SK-N-SH (cell line): Measurements from ENCODE around the gene UFSP2. TPM values are rescaled to one million over a fixed set of nuclear protein-coding genes. Genes with fewer than 3 reads are reported as not detected.

Experiments
- CTCF ChIA-PET: fragments of 300-600, 350-600 bp; formaldehyde crosslinking; extraction: SDS; loops from one replicate; lab custom pipeline; 2021; lab: Yijun Ruan, JAX
- POLR2A ChIA-PET: fragments of 350-600 bp; sonication (Branson Sonifier 250); formaldehyde crosslinking; extraction: SDS; loops from one replicate; lab custom pipeline; 2020; ENCODE audit warnings: antibody characterized with exemption, inconsistent platforms; lab: Yijun Ruan, JAX
- DNase-seq: peaks from one replicate; pipeline ENCODE4 v3.0.0; 2012
- H2AFZ ChIP-seq: fragments of 200-600 bp; sonication (generic); 2 replicates; pipeline ENCODE4 v1.8.1; 2016; ENCODE audit warnings: antibody characterized with exemption, mild to moderate bottlenecking, low read depth
- H3F3A ChIP-seq: fragments of 200-600 bp; sonication (generic); replicated peaks from 2 replicates; pipeline ENCODE3; 2016; ENCODE audit warnings: antibody characterized with exemption, mild to moderate bottlenecking; ENCODE audit not compliant: insufficient read depth
- H3K27ac ChIP-seq, 2 experiments: fragments of 200-500 bp in 1 of 2; fragments of 200-600 bp in 1 of 2; sonication (Bioruptor generic) in 1 of 2; sonication (generic), shearing (Covaris generic) in 1 of 2; 2 replicates each; pipeline versions ENCODE4 v1.5.1 to v1.6.1; 2014 to 2016; ENCODE audit warnings: low read depth in 2 of 2, inconsistent platforms in 1 of 2, low read length in 1 of 2, mild to moderate bottlenecking in 1 of 2, mixed read lengths in 1 of 2
- H3K27me3 ChIP-seq: fragments of 200-600 bp; sonication (generic), shearing (Covaris generic); 2 replicates; pipeline ENCODE4 v1.6.1; 2016; ENCODE audit warnings: mixed run types; ENCODE audit not compliant: insufficient read depth
- H3K36me3 ChIP-seq, 2 experiments: fragments of 200-500 bp in 1 of 2; fragments of 200-600 bp in 1 of 2; sonication (Bioruptor generic) in 1 of 2; sonication (generic) in 1 of 2; replicated peaks in 1 of 2; 2 replicates each; pipeline versions ENCODE3 to v1.5.1; 2014 to 2016; ENCODE audit warnings: low read length in 1 of 2, mild to moderate bottlenecking in 1 of 2; ENCODE audit not compliant: insufficient read depth in 2 of 2, control insufficient read depth in 1 of 2
- H3K4me1 ChIP-seq, 2 experiments: fragments of 200-500 bp in 1 of 2; fragments of 200-600 bp in 1 of 2; sonication (Bioruptor generic) in 1 of 2; sonication (generic), shearing (Covaris generic) in 1 of 2; 2 replicates each; pipeline versions ENCODE4 v1.5.1 to v1.6.1; 2014 to 2016; ENCODE audit warnings: low read depth in 1 of 2, low read length in 1 of 2, mixed run types in 1 of 2; ENCODE audit not compliant: insufficient read depth in 2 of 2, control insufficient read depth in 1 of 2
- H3K4me2 ChIP-seq: fragments of 200-600 bp; sonication (generic), shearing (Covaris generic); 2 replicates; pipeline ENCODE4 v1.6.1; 2017; ENCODE audit warnings: mixed run types
- H3K4me3 ChIP-seq, 2 experiments: fragments of 200-500 bp in 1 of 2; fragments of 200-600 bp in 1 of 2; sonication (Bioruptor generic) in 1 of 2; sonication (generic), shearing (Covaris generic) in 1 of 2; 2 replicates each; pipeline versions ENCODE4 v1.5.1 to v1.8.1; 2014 to 2016; ENCODE audit warnings: low read depth in 2 of 2, inconsistent platforms in 1 of 2, low read length in 1 of 2, mild to moderate bottlenecking in 1 of 2, mixed read lengths in 1 of 2, moderate library complexity in 1 of 2
- H3K79me2 ChIP-seq: fragments of 200-600 bp; sonication (generic); 2 replicates; pipeline ENCODE4 v1.8.1; 2017; ENCODE audit warnings: mild to moderate bottlenecking; ENCODE audit not compliant: insufficient read depth
- H3K9ac ChIP-seq: fragments of 200-600 bp; sonication (generic); 2 replicates; pipeline ENCODE4 v1.6.1; 2017; ENCODE audit warnings: mixed run types
- H3K9me2 ChIP-seq: fragments of 200-600 bp; sonication (generic); 2 replicates; pipeline ENCODE4 v1.6.1; 2017; ENCODE audit warnings: mixed run types
- H3K9me3 ChIP-seq: fragments of 200-600 bp; sonication (generic); 2 replicates; pipeline ENCODE4 v1.6.1; 2017; ENCODE audit warnings: mixed run types, mild to moderate bottlenecking, moderate library complexity
- H4K20me1 ChIP-seq: fragments of 200-600 bp; sonication (generic); 2 replicates; pipeline ENCODE4 v1.6.1; 2017; ENCODE audit warnings: mild to moderate bottlenecking, mixed run types; ENCODE audit not compliant: insufficient read depth
- FOSL2 ChIP-seq: IDR thresholded peaks from 2 replicates; pipeline ENCODE4 v1.4.0; 2012; ENCODE audit warnings: low read depth, mild to moderate bottlenecking, moderate library complexity, borderline replicate concordance
- FOXM1 ChIP-seq: IDR thresholded peaks from 2 replicates; pipeline ENCODE4 v1.4.0; 2012; ENCODE audit warnings: low read depth, mild to moderate bottlenecking
- MEF2A ChIP-seq: IDR thresholded peaks from 2 replicates; pipeline ENCODE4 v1.4.0; 2012; ENCODE audit warnings: low read depth, borderline replicate concordance
- MXI1 ChIP-seq: IDR thresholded peaks from 2 replicates; pipeline ENCODE4 v1.6.1; 2012; ENCODE audit warnings: mild to moderate bottlenecking, low read depth, low read length, improper control_type of control experiment
- RAD21 ChIP-seq: IDR thresholded peaks from 2 replicates; pipeline ENCODE4 v1.6.1; 2012; ENCODE audit warnings: mild to moderate bottlenecking, low read length
- RCOR1 ChIP-seq: fragments of 150-350 bp; IDR thresholded peaks from 2 replicates; pipeline ENCODE4 v1.6.1; 2017; ENCODE audit warnings: antibody characterized with exemption, low read length
- REST ChIP-seq: IDR thresholded peaks from 2 replicates; pipeline ENCODE4 v1.6.1; 2012; ENCODE audit warnings: mild to moderate bottlenecking, low read depth, low read length, moderate library complexity
- RFX5 ChIP-seq: IDR thresholded peaks from 2 replicates; pipeline ENCODE4 v1.6.1; 2012; ENCODE audit warnings: mild to moderate bottlenecking, improper control_type of control experiment, low read length
- RXRA ChIP-seq: IDR thresholded peaks from 2 replicates; pipeline ENCODE4 v1.4.0; 2012; ENCODE audit warnings: low read depth, mild to moderate bottlenecking, borderline replicate concordance
- TAF1 ChIP-seq: IDR thresholded peaks from 2 replicates; pipeline ENCODE4 v1.6.1; 2012; ENCODE audit warnings: low read depth, mild to moderate bottlenecking, low read length, moderate library complexity, borderline replicate concordance
- TEAD4 ChIP-seq: IDR thresholded peaks from 2 replicates; pipeline ENCODE4 v1.4.0; 2012; ENCODE audit warnings: mild to moderate bottlenecking, borderline replicate concordance; ENCODE audit not compliant: insufficient read depth
- YY1 ChIP-seq: IDR thresholded peaks from 2 replicates; pipeline ENCODE4 v1.4.0; 2012; ENCODE audit warnings: low read depth, mild to moderate bottlenecking
- ZBTB33 ChIP-seq: IDR thresholded peaks from 2 replicates; pipeline ENCODE4 v1.4.0; 2012; ENCODE audit warnings: low read depth, borderline replicate concordance
- WGBS: methylation state at CpG from one replicate; pipeline ENCODE4 v1.1.6; 2017; ENCODE audit warnings: low lambda C conversion rate; 5-methylcytosine and 5-hydroxymethylcytosine counted together
- polyA plus RNA-seq, 3 experiments: library from polyadenylated mRNA; depleted of rRNA; stranded (reverse); fragments of >200 nt; gene quantifications; 2 replicates each; pipeline ENCODE4 v1.2.3, GENCODE V29; 2012
- TF ChIP-seq, protein P1 (sequence below): fragments of 150-350 bp; IDR thresholded peaks from 2 replicates; pipeline ENCODE4 v1.6.1; 2016; ENCODE audit warnings: mild to moderate bottlenecking, low read depth, low read length
- TF ChIP-seq, protein P2 (sequence below): fragments of 200-600 bp; sonication (generic); IDR thresholded peaks from 2 replicates; pipeline ENCODE4 v1.6.1; 2017; ENCODE audit warnings: antibody characterized with exemption, mild to moderate bottlenecking, moderate library complexity
- TF ChIP-seq, protein P3 (sequence below): IDR thresholded peaks from 2 replicates; pipeline ENCODE4 v1.4.0; 2012; ENCODE audit warnings: low read depth

The UFSP2 gene
- polyA plus RNA-seq, 1 of the 3 experiments (the other 2 are of a cell fraction), result 15.5 TPM

DNA sequence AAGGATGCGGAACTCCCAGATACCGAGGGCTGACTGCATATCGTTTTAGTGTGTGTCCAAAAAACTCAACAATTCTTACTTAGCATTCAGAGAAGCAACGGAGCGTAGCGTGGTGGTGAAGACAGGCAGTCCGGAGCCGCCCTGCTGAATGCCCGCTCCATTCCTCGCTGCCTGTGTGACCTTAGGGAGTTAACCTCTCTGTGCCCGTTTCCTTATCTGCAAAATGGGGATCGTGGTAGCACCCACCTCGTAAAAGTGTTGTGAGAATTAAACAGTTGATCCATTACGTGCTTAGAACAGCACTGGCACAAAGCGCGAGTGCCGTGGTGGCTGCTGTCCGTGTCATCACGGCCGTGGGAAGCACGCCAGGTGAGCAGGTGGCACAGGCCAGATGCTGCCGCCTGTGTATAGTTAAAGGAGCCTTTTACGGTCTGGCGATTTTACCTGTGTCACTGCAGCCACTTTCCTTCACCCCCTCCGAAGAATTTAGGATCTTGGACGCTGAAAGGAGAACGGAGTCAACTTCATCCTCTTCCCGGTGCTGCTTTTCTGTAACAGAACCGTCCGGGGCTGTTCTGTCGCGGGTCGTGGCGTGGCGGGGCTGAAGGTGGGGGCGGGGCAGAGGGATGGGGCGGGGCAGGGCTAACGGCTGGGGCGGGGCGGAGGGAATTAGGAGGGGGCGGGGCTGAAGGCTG, 44.9 kb upstream of the UFSP2 start:
- no peaks in the 10 kb centered on the region for H3K79me2 ChIP-seq
- peak overlapping the region; percentile 84 for H3K4me2 ChIP-seq
- no peaks in the 10 kb centered on the region for H3K9me3 ChIP-seq
- H3K27ac ChIP-seq, result no peak overlapping the region
- no peaks in the 10 kb centered on the region for H4K20me1 ChIP-seq
- no peaks in the 10 kb centered on the region for H3K36me3 ChIP-seq
- peaks cover 0 to 7% of the 10 kb centered on the region in 2 experiments; a peak in 2 of 4 replicates for H3K4me1 ChIP-seq
- DNase-seq, result peak; percentile 31
- H3F3A ChIP-seq, result peaks cover 10% of the 10 kb centered on the region
- H3K9me2 ChIP-seq, result no peaks in the 10 kb centered on the region
- 15% methylated on average over 36 of the region's 41 CpGs for WGBS
- H3K27me3 ChIP-seq, result no peaks in the 10 kb centered on the region
- H2AFZ ChIP-seq, result peak overlapping the region; percentile 97; the same call in 1 of the 2 replicates
- peak overlapping the region; percentile 40; the same call in 1 of the 2 replicates for H3K9ac ChIP-seq
- ChIA-PET POLR2A (no interaction called here), CTCF (interaction anchor here (0.6 to 3.9 kb wide), 6 partner anchors 72 to 570 kb away, joined by 3 to 30 read pairs (median 6); no protein-coding TSS in a partner anchor)
- H3K4me3 ChIP-seq, result peak overlapping the region; percentile 62 to 74
- TF ChIP-seq, protein P1, sequence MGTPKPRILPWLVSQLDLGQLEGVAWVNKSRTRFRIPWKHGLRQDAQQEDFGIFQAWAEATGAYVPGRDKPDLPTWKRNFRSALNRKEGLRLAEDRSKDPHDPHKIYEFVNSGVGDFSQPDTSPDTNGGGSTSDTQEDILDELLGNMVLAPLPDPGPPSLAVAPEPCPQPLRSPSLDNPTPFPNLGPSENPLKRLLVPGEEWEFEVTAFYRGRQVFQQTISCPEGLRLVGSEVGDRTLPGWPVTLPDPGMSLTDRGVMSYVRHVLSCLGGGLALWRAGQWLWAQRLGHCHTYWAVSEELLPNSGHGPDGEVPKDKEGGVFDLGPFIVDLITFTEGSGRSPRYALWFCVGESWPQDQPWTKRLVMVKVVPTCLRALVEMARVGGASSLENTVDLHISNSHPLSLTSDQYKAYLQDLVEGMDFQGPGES, result no peak
- 0 out of 2 replicates have a peak, but pooled peaks have one; percentile 32 for TF ChIP-seq MXI1

DNA sequence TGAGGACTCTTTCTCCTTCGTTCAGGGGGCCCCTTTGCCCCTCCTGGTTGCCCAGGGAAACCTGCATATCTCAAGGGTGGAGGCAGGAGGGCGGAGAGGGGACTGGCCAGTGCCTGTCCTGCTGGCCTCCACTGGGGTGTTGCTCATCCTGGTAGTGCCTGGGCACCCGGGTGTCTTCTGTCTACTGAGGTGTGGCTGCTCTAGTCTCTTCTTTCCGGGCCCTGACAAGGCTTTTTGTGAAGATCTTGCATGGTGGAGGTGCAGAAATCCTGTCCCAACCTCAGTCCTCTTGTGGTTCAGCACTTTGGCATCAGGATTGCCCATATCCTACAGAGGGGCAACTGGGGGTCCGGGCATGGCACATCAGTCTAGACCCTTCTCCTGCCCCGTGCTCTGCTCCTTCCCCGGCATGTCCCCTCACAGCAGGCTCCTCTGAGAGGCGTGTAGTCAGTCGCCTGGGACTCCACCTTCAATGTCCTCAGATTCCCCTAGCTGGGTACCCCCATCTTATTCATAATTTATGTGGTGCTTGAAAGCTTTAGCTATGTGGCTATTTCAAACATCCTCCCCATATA, 43.9 kb upstream of the UFSP2 start:
- CTCF ChIA-PET, result interaction anchor here (1.2 to 2.5 kb wide), 2 partner anchors 128 to 568 kb away, joined by 5 to 8 read pairs; no protein-coding TSS in a partner anchor
- Histone ChIP-seq H4K20me1 (no peaks in the 10 kb centered on the region), H3K27me3 (no peaks in the 10 kb centered on the region), H3K79me2 (no peaks in the 10 kb centered on the region), H3K4me3 (no peak overlapping the region), H3K9ac (no peak overlapping the region), H3K4me1 (peaks cover 0 to 7% of the 10 kb centered on the region in 2 experiments; a peak in 2 of 4 replicates), H3K36me3 (no peaks in the 10 kb centered on the region), H3F3A (peaks cover 10% of the 10 kb centered on the region), H3K4me2 (no peak overlapping the region), H3K9me2 (no peaks in the 10 kb centered on the region), H3K9me3 (no peaks in the 10 kb centered on the region), H3K27ac (no peak overlapping the region), H2AFZ (no peak overlapping the region)
- POLR2A ChIA-PET, result no interaction called here
- 71% methylated on average over 8 of the region's 9 CpGs for WGBS
- no peak for DNase-seq
- TF ChIP-seq YY1 (no peak), RFX5 (no peak), REST (no peak), FOXM1 (no peak), RAD21 (no peak), MEF2A (no peak), RCOR1 (no peak), FOSL2 (no peak), TEAD4 (no peak), MXI1 (no peak), TAF1 (no peak), ZBTB33 (no peak), RXRA (no peak)
- TF ChIP-seq, protein P2, sequence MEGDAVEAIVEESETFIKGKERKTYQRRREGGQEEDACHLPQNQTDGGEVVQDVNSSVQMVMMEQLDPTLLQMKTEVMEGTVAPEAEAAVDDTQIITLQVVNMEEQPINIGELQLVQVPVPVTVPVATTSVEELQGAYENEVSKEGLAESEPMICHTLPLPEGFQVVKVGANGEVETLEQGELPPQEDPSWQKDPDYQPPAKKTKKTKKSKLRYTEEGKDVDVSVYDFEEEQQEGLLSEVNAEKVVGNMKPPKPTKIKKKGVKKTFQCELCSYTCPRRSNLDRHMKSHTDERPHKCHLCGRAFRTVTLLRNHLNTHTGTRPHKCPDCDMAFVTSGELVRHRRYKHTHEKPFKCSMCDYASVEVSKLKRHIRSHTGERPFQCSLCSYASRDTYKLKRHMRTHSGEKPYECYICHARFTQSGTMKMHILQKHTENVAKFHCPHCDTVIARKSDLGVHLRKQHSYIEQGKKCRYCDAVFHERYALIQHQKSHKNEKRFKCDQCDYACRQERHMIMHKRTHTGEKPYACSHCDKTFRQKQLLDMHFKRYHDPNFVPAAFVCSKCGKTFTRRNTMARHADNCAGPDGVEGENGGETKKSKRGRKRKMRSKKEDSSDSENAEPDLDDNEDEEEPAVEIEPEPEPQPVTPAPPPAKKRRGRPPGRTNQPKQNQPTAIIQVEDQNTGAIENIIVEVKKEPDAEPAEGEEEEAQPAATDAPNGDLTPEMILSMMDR, result no peak
- TF ChIP-seq, protein P3, sequence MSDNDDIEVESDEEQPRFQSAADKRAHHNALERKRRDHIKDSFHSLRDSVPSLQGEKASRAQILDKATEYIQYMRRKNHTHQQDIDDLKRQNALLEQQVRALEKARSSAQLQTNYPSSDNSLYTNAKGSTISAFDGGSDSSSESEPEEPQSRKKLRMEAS, result no peak
